Astrocyte of the spinal cord (primary cell): ENCODE results near the gene ZNF30.

ENCODE experiments used
- DNase-seq: peaks from one replicate; pipeline ENCODE4 v3.0.0; 2011; ENCODE audit warnings: low read depth, low spot score
- H3K4me3 ChIP-seq: 2 replicates; pipeline ENCODE4 v1.5.1; 2011; ENCODE audit warnings: low read depth, mild to moderate bottlenecking, low read length, moderate library complexity
- in situ Hi-C: cut with HindIII; loops from 2 replicates; pipeline ENCODE4 v1.10.0; 2017; ENCODE audit warnings: low sequenced_read_pairs
- TF ChIP-seq, protein P1 (sequence below): IDR thresholded peaks from 2 replicates; pipeline ENCODE4 v1.5.1; 2012; ENCODE audit warnings: low read depth, mild to moderate bottlenecking, low read length, inconsistent platforms

ZNF30 gene

DNA sequence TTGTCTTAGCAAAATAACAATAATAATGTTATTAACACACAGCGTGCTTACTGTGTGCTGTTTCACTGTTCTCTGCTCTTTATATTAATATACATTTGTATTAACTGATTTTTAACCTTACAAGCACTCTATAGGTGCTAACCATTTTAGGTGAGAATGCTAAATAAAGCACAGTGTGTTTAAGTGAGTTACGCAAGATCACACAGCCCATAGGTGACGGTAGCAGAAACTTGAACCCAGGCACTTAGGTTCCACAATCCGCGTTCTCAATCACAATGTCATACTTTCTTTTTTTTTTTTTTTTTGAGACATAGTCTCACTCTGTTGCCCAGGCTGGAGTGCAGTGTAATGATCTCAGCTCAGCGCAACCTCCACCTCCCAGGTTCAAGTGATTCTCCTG lies 5.8 kb downstream of the ZNF30 start:
- TF ChIP-seq, protein P1, sequence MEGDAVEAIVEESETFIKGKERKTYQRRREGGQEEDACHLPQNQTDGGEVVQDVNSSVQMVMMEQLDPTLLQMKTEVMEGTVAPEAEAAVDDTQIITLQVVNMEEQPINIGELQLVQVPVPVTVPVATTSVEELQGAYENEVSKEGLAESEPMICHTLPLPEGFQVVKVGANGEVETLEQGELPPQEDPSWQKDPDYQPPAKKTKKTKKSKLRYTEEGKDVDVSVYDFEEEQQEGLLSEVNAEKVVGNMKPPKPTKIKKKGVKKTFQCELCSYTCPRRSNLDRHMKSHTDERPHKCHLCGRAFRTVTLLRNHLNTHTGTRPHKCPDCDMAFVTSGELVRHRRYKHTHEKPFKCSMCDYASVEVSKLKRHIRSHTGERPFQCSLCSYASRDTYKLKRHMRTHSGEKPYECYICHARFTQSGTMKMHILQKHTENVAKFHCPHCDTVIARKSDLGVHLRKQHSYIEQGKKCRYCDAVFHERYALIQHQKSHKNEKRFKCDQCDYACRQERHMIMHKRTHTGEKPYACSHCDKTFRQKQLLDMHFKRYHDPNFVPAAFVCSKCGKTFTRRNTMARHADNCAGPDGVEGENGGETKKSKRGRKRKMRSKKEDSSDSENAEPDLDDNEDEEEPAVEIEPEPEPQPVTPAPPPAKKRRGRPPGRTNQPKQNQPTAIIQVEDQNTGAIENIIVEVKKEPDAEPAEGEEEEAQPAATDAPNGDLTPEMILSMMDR: no peak
- DNase-seq: no peak
- no peak overlapping the region for H3K4me3 ChIP-seq
- in situ Hi-C loops: no loop called here

DNA sequence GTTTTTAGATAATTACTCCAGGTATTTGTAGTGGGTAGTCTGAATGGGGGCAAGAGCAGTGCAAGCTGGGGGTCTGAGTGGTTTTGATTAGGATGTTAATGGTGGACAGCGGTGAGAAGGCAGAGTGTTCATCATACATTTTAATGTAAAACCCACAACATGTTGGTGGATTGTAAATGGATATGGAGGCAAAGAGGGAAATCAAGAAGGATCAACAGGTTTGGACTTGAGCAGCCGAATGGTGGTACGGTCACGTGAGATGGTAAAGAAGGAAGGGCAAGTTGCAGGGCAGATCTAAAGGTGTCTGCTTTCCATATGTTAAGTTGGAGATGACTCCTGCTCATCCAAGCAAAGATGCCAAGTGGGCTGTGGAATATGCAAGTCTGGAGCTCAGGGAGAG lies 9.5 kb downstream of the ZNF30 start:
- TF ChIP-seq, protein P1: no peak
- in situ Hi-C loops: no loop called here
- DNase-seq: no peak
- no peak overlapping the region for H3K4me3 ChIP-seq

DNA sequence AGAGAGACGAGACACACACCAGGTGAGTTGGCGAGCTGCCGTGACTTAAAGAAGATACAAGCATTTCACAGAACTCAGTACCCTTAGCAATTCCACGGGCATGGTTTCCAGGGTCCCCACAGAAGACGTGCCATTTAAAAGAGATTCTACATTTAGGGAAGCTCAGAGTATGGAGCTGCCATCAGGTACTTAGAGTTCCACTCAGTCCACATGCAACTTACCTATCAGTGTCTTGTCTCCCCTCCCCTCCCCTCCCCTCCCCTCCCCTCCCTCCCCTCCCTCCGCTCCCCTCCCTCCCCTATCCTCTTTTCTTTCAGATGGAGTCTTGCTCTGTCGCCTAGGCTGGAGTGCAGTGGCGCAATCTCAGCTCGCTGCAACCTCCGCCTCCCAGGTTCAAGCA lies 12.2 kb downstream of the ZNF30 start:
- no peak overlapping the region for H3K4me3 ChIP-seq
- in situ Hi-C loops: no loop called here
- DNase-seq: no peak
- TF ChIP-seq, protein P1: no peak

DNA sequence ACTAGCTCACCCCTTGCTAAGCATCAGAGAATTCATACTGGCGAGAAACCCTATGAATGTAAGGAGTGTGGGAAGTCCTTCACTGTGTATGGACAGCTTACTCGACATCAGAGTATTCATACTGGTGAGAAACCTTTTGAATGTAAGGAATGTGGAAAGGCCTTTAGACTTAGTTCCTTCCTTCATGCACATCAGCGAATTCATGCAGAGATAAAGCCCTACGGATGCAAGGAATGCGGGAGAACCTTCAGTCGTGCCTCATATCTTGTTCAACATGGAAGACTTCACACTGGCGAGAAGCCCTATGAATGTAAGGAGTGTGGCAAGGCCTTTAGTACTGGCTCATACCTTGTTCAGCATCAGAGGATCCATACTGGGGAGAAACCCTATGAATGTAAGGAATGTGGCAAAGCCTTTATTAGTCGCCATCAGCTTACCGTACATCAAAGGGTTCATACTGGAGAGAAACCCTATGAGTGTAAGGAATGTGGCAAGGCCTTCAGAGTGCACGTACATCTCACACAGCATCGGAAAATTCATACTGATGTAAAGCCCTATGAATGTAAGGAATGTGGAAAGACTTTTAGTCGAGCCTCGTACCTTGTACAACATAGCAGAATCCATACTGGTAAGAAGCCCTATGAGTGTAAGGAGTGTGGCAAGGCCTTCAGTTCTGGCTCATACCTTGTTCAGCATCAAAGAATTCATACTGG lies 17.3 kb downstream of the ZNF30 start:
- no peak overlapping the region for H3K4me3 ChIP-seq
- in situ Hi-C loops: no loop called here
- DNase-seq: no peak
- TF ChIP-seq, protein P1: no peak

DNA sequence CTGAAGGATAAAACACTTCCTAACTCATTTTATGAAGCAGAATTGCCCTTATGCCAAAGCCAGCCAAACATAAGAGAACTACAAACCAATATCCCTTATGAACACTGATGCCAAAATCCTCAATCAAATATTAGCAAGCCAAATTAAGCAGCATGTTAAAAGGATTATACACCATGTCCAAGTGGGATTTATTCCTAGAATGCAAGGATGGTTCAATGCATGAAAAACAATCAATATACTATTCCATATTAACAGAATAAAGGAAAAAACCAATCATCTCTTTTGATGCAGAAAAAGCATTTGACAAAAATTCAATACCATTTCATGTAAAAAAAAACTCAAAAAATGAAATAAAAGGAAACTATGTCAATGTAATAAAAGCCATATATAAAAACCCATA lies 26.4 kb downstream of the ZNF30 start:
- TF ChIP-seq, protein P1: no peak
- in situ Hi-C loops: no loop called here
- no peak overlapping the region for H3K4me3 ChIP-seq
- DNase-seq: no peak

DNA sequence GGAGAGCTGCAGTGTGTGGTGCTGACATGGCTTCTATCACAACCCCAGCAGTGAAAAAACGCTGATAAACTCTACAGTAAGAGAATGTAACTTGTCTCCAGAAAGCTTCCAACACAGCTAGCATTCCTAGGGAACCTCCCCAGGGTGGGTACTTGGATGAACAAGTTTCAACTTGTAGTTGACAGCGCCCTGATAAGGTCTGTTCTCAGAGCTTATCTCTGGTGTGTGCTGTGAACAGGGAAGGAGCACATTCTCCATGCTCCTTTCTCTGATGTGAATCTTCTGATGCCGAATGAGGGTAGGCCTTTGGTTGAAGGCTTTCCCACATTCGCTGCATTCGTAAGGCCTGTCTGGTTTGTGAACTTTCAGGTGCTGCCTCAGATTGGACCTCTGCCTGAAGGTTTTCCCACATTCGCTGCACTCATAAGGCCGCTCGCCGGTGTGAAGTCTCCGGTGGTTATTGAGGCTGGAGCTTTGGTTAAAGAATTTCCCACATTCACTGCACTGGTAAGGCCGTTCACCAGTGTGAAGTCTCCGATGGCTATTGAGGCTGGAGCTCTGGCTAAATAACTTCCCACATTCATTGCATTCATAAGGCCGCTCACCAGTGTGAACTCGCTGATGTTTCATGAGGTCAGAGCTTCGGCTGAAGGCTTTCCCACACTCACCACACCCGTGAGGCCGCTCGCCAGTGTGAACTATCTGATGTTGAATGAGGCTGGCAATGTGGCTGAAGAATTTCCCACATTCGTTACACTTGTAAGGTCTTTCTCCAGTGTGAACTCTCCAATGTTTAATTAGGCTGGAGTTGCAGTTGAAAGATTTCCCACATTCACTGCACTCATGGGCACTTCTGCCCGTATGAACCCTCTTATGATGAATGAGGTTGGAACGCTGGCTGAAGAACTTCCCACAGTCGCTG lies 31.4 kb downstream of the ZNF30 start:
- DNase-seq: no peak
- in situ Hi-C loops: no loop called here
- TF ChIP-seq, protein P1: no peak
- H3K4me3 ChIP-seq: no peak overlapping the region
